Measurements from ENCODE around the gene NFATC1.

GRCh38 chr18:79489051-79489898 lies 93.5 kb downstream of the NFATC1 start:
- TF ChIP-seq CTCF (conservative IDR thresholded peaks at IDR 0.05) = no peak
- TF ChIP-seq ZFX (IDR thresholded peaks at IDR 0.05) = no peak

Measured in C4-2B (cell line).